ENCODE measurements around the gene APBA1. TPM values are rescaled to one million over a fixed set of nuclear protein-coding genes. Genes with fewer than 3 reads are reported as not detected.

The APBA1 gene
- total and polyA plus RNA-seq, 2 of the 8 experiments (the other 6 are each of a cell fraction or from before 2014, with no cell fraction given), result 0.36 to 0.60 TPM

DNA sequence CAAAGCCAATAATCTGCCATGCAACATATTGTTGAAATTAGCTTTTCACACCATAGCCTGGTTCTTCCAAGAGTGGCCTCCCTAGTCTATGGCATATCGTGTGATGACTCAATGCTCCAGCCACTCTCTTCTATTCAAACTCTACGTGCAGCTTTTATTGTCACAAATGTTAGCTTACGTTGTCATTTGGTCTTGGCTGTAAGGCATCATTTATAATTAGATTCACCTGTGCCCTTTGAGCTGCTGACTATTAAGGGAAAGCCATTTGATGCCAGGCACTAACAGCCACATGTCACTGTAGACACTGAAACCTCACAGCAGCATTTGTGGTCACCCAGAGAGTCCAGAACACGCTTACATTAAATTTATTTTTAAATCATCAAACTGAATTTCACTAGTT lies 66.8 kb downstream of the APBA1 start (continued):
- TF ChIP-seq HDAC2 (IDR thresholded peaks at IDR 0.05; ENCODE audit: borderline replicate concordance in 1 of 2, low read depth in 2 of 2, low read length in 2 of 2) (no peak), EP300 (IDR thresholded peaks at IDR 0.05; ENCODE audit: borderline replicate concordance in 1 of 2, low read depth in 2 of 2, low read length in 2 of 2) (no peak), TEAD4 (IDR thresholded peaks at IDR 0.05; ENCODE audit: low read depth, low read length) (no peak), CHD2 (IDR thresholded peaks at IDR 0.05; ENCODE audit: low read length) (no peak), KDM4A (IDR thresholded peaks at IDR 0.05; ENCODE audit: low read depth, low read length, severe bottlenecking) (no peak)

All from H1 (cell line).